ENCODE data around the gene SSH2. TPM values are rescaled to one million over a fixed set of nuclear protein-coding genes. Genes with fewer than 3 reads are reported as not detected.

SSH2 gene
- total and polyA plus RNA-seq, 4 donors, result 7.5 to 14.1 (median 11.2) TPM

GRCh38 chr17:29827179-29827578 lies 102.8 kb downstream of the SSH2 start:
- TF ChIP-seq, protein P1, sequence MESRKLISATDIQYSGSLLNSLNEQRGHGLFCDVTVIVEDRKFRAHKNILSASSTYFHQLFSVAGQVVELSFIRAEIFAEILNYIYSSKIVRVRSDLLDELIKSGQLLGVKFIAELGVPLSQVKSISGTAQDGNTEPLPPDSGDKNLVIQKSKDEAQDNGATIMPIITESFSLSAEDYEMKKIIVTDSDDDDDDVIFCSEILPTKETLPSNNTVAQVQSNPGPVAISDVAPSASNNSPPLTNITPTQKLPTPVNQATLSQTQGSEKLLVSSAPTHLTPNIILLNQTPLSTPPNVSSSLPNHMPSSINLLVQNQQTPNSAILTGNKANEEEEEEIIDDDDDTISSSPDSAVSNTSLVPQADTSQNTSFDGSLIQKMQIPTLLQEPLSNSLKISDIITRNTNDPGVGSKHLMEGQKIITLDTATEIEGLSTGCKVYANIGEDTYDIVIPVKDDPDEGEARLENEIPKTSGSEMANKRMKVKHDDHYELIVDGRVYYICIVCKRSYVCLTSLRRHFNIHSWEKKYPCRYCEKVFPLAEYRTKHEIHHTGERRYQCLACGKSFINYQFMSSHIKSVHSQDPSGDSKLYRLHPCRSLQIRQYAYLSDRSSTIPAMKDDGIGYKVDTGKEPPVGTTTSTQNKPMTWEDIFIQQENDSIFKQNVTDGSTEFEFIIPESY (IDR thresholded peaks at IDR 0.05), result no peak
- TF ChIP-seq, protein P2, sequence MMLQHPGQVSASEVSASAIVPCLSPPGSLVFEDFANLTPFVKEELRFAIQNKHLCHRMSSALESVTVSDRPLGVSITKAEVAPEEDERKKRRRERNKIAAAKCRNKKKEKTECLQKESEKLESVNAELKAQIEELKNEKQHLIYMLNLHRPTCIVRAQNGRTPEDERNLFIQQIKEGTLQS (IDR thresholded peaks at IDR 0.05), result no peak
- TF ChIP-seq FOXA1 (IDR thresholded peaks at IDR 0.05), result no peak
- Histone ChIP-seq H3K9me3 (ENCODE audit: control insufficient read depth in 4 of 4, low read length in 3 of 4) (no peaks in the 10 kb centered on the region), H3K9ac (ENCODE audit: low read depth in 1 of 2, low read length in 2 of 2) (no peak overlapping the region), H3K27ac (ENCODE audit: low read depth in 1 of 2, low read length in 2 of 2) (no peak overlapping the region), H3K27me3 (ENCODE audit: control insufficient read depth in 4 of 4, insufficient read depth in 4 of 4, low read length in 3 of 4) (no peaks in the 10 kb centered on the region), H3K4me3 (ENCODE audit: low read depth in 1 of 3, low read length in 3 of 3) (no peak overlapping the region), H3K4me1 (ENCODE audit: control insufficient read depth in 4 of 4, insufficient read depth in 4 of 4, low read length in 3 of 4) (peaks cover 0 to 9% (median under 1%) of the 10 kb centered on the region in 4 donors), H3K36me3 (ENCODE audit: control insufficient read depth in 4 of 4, insufficient read depth in 3 of 4, low read depth in 1 of 4, low read length in 3 of 4) (no peaks in the 10 kb centered on the region)
- DNase-seq (ENCODE audit: low spot score), result no peak

GRCh38 chr17:29826114-29826692 lies 103.8 kb downstream of the SSH2 start:
- Histone ChIP-seq H3K36me3 (ENCODE audit: control insufficient read depth in 4 of 4, insufficient read depth in 3 of 4, low read depth in 1 of 4, low read length in 3 of 4) (no peaks in the 10 kb centered on the region), H3K9me3 (ENCODE audit: control insufficient read depth in 4 of 4, low read length in 3 of 4) (no peaks in the 10 kb centered on the region), H3K4me3 (ENCODE audit: low read depth in 1 of 3, low read length in 3 of 3) (no peak overlapping the region), H3K9ac (ENCODE audit: low read depth in 1 of 2, low read length in 2 of 2) (no peak overlapping the region), H3K27me3 (ENCODE audit: control insufficient read depth in 4 of 4, insufficient read depth in 4 of 4, low read length in 3 of 4) (no peaks in the 10 kb centered on the region), H3K4me1 (ENCODE audit: control insufficient read depth in 4 of 4, insufficient read depth in 4 of 4, low read length in 3 of 4) (peaks cover 0 to 9% (median under 1%) of the 10 kb centered on the region in 4 donors), H3K27ac (ENCODE audit: low read depth in 1 of 2, low read length in 2 of 2) (peak overlapping the region in 1 of 2 donors; percentile 42)
- TF ChIP-seq JUND (IDR thresholded peaks at IDR 0.05) (no peak), EGR1 (IDR thresholded peaks at IDR 0.05; ENCODE audit: low read depth in 2 of 2) (no peak), RAD21 (IDR thresholded peaks at IDR 0.05) (no peak)
- DNase-seq (ENCODE audit: low spot score), result no peak
- WGBS, result 73% methylated on average over 2 of the region's 2 CpGs

GRCh38 chr17:29825604-29826003 lies 104.4 kb downstream of the SSH2 start:
- no peak for DNase-seq (ENCODE audit: low spot score)
- peak overlapping the region; percentile 23 to 41 for H3K27ac ChIP-seq (ENCODE audit: low read depth in 1 of 2, low read length in 2 of 2)
- TF ChIP-seq, protein P1 (IDR thresholded peaks at IDR 0.05), result peak; percentile 62
- peak; percentile 98 for TF ChIP-seq SP1 (IDR thresholded peaks at IDR 0.05)
- peak; percentile 86 for TF ChIP-seq YY1 (IDR thresholded peaks at IDR 0.05)
- TF ChIP-seq FOXA2 (IDR thresholded peaks at IDR 0.05), result peak; percentile 73
- no peak for TF ChIP-seq TAF1 (conservative IDR thresholded peaks at IDR 0.05)
- TF ChIP-seq, protein P3, sequence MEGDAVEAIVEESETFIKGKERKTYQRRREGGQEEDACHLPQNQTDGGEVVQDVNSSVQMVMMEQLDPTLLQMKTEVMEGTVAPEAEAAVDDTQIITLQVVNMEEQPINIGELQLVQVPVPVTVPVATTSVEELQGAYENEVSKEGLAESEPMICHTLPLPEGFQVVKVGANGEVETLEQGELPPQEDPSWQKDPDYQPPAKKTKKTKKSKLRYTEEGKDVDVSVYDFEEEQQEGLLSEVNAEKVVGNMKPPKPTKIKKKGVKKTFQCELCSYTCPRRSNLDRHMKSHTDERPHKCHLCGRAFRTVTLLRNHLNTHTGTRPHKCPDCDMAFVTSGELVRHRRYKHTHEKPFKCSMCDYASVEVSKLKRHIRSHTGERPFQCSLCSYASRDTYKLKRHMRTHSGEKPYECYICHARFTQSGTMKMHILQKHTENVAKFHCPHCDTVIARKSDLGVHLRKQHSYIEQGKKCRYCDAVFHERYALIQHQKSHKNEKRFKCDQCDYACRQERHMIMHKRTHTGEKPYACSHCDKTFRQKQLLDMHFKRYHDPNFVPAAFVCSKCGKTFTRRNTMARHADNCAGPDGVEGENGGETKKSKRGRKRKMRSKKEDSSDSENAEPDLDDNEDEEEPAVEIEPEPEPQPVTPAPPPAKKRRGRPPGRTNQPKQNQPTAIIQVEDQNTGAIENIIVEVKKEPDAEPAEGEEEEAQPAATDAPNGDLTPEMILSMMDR (IDR thresholded peaks at IDR 0.05; ENCODE audit: low read depth, low read length, missing input control), result no peak
- TF ChIP-seq JUND (IDR thresholded peaks at IDR 0.05), result peak in 1 of 2 donors; percentile 54
- peak in 1 of 2 donors; percentile 47 for TF ChIP-seq EGR1 (IDR thresholded peaks at IDR 0.05; ENCODE audit: low read depth in 2 of 2)
- peak; percentile 95 for TF ChIP-seq HNF4A (conservative IDR thresholded peaks at IDR 0.05)
- peak; percentile 77 for TF ChIP-seq REST (IDR thresholded peaks at IDR 0.05)
- TF ChIP-seq, protein P2 (IDR thresholded peaks at IDR 0.05), result no peak
- TF ChIP-seq MAX (IDR thresholded peaks at IDR 0.05), result peak; percentile 60
- TF ChIP-seq RAD21 (IDR thresholded peaks at IDR 0.05), result no peak
- peak; percentile 13 for TF ChIP-seq NR2F2 (IDR thresholded peaks at IDR 0.05)
- TF ChIP-seq HNF4G (IDR thresholded peaks at IDR 0.05), result peak; percentile 89
- peak in 1 of 2 donors; percentile 64 for TF ChIP-seq GABPA (IDR thresholded peaks at IDR 0.05 in 1 of 2, conservative IDR thresholded peaks at IDR 0.05 in 1 of 2)
- peak; percentile 35 for TF ChIP-seq FOXA1 (IDR thresholded peaks at IDR 0.05)

More at GRCh38 chr17:29825604-29826003, 104.4 kb downstream of the SSH2 start:
- Histone ChIP-seq H3K9ac (ENCODE audit: low read depth in 1 of 2, low read length in 2 of 2) (no peak overlapping the region), H3K27me3 (ENCODE audit: control insufficient read depth in 4 of 4, insufficient read depth in 4 of 4, low read length in 3 of 4) (no peaks in the 10 kb centered on the region), H3K36me3 (ENCODE audit: control insufficient read depth in 4 of 4, insufficient read depth in 3 of 4, low read depth in 1 of 4, low read length in 3 of 4) (no peaks in the 10 kb centered on the region), H3K9me3 (ENCODE audit: control insufficient read depth in 4 of 4, low read length in 3 of 4) (no peaks in the 10 kb centered on the region), H3K4me3 (ENCODE audit: low read depth in 1 of 3, low read length in 3 of 3) (no peak overlapping the region), H3K4me1 (ENCODE audit: control insufficient read depth in 4 of 4, insufficient read depth in 4 of 4, low read length in 3 of 4) (peaks cover 0 to 9% (median under 1%) of the 10 kb centered on the region in 4 donors)
- WGBS, result 57% methylated on average over 3 of the region's 3 CpGs
